GM21367 (cell line): ENCODE data around the gene SLC6A3.

Experiments used
- ATAC-seq: cut with Tn5 transposase; IDR thresholded peaks from one replicate; pipeline ENCODE4 v1.9.1; 2021; ENCODE audit not compliant: unreplicated experiment

The SLC6A3 gene

DNA sequence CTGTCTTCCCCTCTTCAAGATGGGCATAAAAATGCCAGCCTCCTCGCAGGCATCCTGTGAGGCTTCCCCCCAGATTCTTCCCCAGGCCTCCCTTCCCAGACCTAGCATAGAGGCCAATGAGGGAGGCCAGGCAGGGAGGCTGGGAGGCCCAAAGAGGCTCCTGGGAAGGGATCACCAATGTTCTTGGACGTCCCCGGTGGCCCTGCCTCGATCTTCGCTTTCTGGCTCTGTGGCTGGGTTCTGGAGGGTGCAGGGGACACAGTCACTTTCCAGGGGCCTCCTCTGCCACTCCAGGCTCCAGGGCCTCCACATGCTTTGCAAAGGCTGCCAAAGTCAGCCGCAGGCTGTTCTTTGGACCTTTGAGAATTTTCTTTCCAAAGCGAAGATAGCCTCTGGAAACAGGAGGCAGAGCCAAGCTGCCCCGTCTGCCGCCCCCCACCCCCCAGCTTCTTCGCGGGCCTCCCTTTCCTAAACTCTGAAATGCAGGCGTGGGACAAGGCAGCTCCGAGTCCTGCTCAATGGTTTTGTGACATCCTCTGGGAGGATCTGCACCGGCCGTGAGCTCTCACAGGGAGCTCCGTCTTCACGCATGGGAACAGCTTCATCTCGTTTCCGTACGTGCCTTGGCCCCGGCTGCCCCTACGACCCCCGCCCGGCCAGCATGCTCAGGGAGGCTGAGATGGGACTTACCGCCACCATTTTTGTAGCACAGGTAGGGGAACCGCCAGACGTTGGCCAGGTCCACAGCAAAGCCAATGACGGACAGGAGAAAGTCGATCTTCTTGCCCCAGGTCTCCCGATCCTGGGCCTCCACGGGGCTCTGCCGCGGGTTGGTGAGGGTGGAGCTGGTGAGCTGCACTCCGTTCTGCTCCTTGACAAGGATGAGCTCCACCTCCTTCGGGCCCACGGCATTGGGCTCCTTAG is 2.8 kb downstream of the SLC6A3 start:
- ATAC-seq: no peak

DNA sequence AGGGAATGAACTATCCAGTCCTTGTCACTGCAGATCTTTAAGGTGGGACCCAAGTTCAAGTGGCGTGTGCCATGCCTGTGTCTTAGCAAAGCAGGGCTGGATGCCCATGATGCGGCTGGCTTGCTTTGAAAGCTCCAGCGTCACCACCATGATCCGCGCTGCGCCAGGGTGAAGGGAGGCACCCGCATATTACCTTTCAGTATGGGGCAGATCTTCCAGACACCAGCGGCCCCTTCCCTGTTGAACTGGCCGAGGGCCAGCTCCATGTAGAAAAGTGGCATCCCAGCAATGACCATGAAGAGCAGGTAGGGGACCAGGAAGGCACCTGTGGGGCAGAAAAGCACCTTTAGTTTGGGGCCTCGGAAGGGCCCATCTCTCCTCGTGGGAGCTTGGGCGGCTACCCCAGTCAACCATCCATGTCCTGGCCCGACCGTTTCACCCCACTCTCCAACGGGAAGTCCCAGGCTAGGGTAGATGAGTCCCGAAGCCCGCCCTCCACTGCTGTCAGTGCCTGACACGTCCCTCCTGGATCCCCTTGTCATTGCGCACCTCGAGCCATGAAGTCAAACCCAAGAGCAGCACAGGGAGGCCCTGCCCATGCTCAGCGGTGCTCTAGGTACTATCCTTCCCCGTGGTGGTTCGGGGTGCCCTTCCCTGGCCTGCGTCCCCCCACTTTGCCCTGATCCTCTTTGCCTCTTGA is 3.9 kb downstream of the SLC6A3 start:
- no peak for ATAC-seq

DNA sequence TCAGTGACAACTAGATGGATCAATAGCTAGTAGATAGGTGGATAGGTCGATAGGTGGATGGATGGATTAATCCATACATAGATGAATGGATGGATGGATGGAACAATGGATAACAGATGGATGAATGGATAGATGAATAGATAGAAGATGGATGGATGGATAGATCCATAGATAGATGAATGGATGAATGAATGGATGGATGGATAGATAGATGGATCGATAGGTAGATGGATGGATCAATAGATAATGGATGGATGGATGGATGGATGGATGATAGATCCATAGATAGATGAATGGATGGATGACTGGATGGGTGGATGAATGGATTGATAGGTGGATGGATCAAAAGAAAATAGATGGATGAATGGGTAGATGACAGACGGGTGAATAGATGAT is 5.1 kb downstream of the SLC6A3 start:
- ATAC-seq: no peak

DNA sequence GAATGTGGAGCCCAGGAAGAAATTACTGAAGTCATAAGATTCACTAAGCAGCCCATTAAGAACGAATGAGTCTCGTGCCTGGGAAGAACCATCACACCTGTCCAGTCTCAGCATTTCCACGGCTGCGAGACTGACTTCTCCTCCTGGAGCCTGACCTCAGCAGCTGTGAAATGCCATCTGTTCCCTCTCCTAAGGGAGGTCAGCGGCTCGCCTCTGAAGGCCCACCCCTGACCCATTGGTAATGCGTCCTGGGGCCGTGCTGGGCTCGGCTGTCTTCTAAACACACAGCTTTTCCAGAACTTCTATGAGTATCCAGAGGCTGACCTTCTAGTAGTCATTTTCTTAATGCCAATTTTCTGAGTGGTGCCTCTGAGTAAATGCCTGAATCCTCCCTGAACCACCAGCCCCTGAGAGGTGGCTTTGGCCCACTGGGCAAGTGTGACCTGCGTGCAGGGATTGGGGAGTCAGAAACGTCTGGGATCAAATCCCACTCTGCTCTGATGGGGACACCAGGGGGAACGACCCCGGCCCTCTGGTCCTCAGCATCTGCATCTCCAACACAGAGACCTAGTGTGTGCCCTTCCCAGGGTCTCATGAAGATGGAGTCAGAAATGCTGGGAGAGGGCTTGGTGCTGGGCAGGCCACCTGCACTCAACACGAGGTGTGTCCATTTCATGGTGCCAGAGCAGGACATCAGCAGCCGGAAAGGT is 5.7 kb downstream of the SLC6A3 start:
- ATAC-seq: no peak

DNA sequence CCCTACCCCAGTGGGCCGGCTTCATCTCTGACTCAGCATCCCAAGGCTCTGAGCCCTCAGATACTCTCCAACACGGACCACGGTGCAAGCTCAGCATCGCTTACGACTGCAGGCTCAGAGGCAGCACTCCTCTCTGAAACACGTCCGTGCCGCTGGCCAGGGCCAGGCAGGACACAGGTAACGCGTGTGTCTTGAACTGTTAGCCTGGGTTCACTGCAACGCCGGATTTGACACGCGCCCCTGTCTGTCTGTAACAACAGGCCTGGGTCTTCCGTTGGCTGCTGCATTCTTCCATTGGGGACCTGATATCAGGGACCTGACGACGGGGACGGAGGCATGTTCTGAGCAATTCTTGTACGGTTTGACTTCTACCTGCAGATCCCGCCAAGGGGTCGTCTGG is 6.4 kb downstream of the SLC6A3 start:
- no peak for ATAC-seq

DNA sequence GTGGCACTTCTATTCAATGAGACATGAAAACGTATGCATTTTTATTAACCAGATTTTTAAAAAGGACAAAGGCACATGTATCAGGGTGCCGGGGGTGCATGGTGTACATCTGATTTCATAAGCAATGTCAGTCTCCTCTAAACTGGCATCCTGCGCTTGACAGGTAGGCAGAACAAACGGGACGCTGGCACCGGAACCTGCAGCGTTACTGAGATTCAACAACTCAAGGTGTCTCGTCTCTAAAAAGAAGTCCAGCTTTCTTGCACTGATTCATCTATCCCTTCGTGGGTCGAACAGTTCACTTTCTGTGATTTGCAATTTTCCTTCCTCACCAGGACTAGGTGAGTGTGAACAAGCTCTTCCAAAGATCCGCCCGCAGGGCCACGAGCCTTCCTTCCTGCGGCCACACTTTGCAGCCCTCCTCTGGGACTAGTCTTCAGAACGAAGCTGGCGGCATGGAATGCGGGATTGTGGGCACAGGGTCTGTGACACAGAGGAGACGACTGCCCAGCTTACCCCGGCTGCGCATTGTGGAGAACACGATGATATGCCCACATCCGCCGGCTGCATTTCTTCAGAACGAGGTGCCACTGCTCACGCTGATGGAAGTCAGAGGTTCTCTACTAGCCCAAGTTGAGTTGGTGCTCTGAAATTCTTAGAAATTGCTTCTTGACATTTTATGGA is 7.2 kb downstream of the SLC6A3 start:
- ATAC-seq: no peak

DNA sequence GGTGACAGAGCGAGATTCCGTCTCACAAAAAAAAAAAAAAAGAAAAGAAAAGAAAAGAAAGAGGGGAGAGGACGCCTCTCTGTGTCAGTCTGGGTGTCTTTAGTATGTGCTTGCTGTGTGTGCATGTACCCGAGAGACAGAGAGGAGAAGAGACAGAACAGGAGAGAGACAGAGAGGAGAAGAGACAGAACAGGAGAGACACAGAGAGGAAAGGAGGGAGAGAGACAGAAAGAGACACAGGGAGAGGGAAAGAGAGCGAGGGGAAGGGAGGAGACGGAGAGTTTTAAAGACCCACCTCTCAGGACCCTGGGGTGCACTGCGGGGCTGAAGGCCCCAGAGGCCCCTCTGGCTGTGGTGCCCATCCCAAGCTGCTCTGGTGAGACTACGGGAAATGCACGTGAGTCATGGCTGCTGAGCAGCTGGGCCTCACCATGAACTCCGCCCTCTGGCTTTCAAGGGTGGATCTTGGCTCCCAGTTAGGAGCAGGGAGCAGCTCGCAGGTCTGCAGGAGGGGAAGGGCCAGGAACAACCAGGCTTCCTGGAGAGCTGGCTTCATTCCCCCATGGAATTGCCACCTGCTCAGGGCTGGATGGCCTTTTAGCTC is 7.9 kb downstream of the SLC6A3 start:
- ATAC-seq: no peak

DNA sequence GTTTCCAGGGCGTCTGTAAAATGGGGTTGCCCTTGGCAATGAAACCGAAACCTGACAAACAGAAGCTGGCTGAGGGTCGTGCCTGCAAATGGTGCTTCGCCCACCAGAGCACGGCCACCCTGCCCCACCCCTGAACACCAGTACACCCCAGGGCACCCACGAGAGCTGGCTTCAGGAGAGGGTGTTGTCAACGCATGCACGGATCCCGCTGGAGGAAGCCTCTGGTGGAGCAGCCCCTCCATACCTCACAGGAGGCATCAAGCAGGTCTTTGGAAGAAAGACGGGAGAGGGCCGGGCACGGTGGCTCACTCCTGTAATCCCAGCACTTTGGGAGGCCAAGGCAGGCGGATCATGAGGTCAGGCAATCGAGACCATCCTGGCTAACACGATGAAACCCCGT is 8.6 kb downstream of the SLC6A3 start:
- no peak for ATAC-seq

DNA sequence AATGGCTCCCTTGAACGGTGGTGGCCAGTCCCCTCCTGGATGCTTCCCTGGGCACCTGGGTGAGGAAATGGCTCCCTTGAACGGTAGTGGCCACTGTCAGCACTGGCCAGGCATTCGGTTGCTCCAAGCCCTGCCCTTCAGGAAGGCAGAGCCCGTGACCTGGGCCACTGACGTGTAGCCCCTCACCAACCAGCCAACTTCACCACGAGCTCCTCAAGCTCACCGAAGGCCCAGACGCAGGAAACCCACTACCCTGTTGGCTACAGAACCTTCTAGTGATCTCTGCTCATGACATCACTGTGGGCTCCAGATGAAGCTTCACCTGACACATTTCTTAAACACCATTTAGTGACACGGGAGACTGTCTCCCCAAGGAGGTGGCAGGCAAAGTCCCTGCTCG is 9.2 kb downstream of the SLC6A3 start:
- no peak for ATAC-seq

DNA sequence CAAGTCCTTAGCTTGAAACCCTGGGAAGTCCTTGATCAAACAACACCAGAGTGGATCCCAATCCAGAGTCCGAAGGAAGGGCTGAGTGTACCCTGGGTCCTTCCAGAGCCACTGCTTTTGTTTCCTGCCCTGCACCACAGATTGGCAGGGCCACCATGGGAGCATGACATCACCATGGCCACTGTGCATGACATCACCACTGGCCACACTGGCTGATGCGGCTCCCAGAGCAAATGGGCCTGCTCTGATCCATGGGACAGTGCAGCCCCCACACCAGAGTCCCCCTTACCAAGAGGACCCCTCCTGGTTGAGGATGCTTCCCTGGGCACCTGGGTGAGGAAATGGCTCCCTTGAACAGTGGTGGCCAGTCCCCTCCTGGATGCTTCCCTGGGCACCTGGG is 9.9 kb downstream of the SLC6A3 start:
- ATAC-seq: no peak

DNA sequence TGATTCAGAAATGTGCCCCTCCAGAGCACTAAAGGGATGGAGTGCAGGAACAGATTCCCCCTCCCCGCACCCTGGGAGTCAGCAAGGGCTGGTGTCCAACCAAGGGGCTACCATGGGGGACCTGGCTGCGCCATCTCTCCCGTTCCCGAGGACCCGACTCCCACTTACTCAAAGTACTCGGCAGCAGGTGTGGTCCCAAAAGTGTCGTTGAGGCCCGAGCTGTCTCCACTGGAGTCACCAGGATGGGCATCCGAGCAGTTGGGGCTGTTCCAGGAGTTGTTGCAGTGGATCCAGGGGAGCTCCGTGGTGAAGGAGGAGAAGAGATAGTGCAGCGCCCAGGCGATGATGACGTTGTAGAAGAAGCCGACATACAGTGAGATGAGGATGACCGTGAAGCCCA is 12.9 kb downstream of the SLC6A3 start:
- no peak for ATAC-seq

DNA sequence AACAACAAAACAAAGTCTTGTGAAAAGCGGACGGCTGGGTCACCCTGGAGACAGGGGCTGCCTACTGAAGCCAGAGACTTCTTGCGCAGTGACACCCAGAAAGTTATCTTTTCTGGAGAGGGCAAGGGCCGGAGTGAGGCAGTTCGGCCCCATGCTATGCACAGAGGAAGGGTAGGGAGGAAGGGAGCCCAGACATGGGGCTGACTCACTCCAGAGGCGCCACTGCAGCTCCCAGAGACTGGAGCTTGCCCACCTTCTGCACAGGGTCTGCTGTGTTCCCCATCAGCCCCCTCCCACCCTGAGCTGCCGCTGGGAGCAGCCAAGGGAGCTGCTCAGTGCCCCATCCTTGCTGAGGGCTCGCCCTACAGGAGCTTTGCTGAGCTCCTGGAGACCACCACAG is 13.3 kb downstream of the SLC6A3 start:
- no peak for ATAC-seq

DNA sequence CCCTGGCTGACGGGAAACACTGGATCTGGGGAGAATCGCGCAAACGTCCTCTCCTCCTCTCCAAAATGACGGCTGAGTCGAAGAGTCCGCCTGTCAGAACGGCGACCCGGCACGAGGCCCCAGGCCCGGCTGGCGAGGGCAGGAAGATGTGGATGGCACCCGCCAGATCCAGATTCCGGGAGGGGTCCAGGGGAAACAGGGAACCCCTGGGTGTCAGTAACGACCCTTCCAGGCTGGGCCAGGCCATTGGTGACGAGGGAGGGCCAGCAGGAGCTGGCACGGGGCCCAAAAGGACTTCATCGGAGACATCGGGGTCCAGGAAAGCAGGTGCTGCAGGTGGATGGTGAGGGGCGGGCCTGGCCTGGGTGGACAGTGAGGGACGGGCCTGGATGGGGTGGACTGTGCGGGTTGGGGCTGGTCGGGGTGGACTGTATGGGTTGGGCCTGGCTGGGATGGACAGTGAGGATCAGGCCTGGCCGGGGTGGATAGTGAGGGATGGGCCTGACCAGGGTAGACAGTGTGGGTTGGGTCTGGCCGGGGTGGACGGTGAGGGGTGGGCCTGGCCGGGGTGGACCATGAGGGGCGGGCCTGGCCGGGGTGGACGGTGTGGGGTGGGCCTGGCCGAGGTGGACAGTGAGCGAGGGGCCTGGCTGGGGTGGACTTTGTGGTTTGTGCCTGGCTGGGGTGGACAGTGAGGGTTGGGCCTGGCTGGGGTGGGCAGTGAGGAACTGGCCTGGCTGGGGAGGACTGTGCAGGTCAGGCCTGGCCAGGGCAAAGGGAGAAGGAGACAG is 14.0 kb downstream of the SLC6A3 start:
- ATAC-seq: no peak

DNA sequence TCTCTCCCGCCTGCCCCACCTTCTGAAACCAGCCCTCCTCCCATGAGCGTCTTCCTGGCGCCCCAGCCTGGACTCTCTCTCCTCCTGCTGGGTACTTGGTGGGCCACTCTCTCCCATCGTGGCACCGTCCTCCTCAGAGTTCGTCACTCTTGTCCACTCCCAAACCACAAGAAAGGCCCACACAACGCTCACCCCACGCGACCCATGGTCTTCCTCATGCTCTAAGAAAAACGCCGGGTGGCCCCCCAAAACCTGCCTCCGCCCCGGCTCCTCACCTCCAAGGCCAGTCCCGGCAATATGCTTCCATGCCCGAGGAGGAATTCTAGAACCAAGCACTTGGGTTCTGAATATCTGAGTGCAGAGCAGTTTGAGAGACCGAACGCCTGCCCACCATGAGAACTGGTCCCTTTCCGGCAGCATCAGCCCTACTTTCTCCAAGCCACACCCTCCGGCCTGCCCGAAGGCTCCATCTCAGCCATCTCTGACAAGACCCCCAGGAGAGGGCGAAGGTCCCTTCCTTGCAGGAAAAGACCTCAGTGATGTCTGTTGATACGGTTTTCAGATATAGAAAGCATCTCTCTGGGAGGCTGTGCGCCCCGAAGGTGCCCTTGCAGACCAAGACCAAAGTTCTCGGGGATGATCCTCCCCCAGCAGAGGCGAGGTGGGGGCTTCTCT is 15.0 kb downstream of the SLC6A3 start:
- no peak for ATAC-seq

DNA sequence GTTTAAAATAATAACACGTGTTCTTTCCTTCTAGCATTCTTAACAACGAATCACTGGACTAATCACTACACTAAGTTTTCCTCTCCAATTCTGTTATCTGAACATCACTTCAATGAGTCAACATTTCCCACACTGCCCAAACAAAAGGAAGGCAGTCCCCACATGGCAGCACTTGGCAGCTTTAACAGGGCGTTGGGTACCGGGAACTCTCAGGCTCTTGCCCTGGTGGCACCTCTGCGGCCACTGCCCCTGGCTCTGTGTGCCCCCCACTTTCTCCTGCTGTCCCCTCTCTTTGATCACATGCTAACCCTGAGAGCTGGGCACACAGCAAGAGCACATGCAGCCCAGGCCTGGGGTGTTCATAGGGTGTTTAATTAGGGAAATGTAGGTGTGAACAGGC is 15.7 kb downstream of the SLC6A3 start:
- ATAC-seq: no peak

DNA sequence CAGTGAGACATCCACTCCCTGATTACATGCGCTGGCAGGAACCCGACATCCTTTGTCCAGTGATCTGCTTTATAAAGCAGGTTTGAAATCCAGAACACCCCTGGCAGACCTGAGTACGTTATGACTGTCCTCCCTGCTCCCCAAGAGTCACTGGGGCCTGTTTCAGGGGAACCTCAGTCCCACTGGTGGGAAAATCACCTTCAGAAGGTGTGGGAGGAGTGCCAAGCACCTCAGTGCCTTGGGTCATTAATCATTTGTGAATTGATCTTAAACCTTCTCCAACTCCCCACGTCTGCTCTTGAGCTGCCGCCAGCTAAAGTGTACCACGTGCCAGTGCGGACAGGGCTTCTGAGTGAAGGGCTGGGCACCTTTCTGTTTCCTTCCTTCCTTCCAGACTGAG is 16.2 kb downstream of the SLC6A3 start:
- no peak for ATAC-seq

DNA sequence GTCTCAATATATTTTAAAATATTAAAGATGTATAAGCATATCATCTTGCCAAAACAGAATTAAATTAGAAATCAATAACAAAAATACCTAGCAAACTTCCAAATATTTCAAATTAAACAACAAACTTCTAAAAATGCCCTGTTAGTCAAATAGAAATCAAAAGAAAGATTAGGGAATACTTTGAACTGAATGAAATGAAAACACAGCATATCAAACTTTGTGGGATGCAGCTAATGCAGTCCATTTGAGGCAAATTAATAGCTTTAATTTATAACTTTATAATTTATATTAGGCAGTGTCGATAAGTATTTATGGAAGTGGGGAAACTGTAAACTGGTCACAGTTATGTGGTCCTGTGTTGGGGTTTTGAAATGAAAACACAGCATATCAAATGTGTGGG is 17.1 kb downstream of the SLC6A3 start:
- ATAC-seq: no peak

DNA sequence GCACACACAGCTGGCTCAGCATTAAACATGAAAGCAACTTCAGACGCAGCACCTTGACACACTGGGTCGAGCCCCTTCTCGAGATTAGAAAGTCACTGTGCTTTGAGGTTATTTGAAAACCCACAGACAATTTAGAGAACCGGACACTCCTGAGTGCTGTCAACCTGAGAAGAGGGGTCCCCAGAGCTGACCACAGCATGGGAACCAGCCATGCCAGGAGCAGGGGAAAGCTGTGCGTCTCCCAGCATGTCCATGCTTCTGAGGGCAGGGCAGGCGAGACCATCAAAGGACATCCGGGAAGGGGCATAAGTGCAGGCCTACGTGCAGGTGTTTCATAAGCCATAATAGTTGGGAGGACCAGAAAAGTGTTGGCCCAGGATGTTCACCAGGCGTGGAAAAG is 20.5 kb downstream of the SLC6A3 start:
- ATAC-seq: no peak

DNA sequence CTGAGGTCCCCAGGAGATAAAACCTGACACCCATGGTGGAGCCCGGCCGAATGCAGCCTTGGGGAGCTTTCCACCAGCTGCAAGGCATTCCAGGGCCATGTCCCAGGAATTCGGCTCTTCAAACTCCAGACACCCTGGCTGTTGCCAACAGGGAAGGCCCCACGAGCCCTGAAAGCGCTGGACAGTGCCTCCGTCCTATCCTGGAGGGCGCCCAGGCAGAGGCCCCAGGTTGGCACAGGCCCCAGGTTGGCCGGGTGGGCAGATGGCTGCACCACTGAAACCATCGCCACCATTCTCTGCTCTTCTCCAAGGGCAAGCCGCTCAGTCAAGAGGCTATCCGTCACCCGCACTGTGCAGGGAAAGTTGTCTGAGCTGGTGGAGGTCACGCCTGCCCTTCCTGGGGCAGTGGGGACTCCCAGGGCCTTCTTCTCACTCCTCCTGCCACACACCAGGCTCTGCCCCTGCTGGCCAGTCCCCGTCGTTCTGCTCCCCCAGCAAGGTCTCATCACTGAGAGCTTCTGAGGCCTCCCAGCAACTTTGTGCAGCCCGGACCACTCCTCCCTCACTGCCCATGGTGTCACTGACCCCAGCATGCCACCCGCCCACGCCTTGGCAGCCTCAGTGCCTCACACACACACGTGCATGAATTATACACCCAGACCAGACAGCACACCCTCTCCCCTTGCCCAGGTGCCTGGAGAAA is 21.2 kb downstream of the SLC6A3 start:
- ATAC-seq: no peak
